Stomach (tissue), 4 donors: ENCODE measurements around the gene NGB.

Experiments used
- POLR2A ChIP-seq, 4 donors: fragments of 450-650 bp; IDR thresholded peaks; one replicate each; pipeline ENCODE4 v1.6.1; 2016; ENCODE audit warnings: antibody characterized with exemption in 4 of 4, control low read depth in 2 of 4, mild to moderate bottlenecking in 1 of 4, moderate library complexity in 1 of 4
- POLR2AphosphoS5 ChIP-seq, 3 donors: sonication (generic); formaldehyde crosslinking; IDR thresholded peaks; one replicate each; pipeline ENCODE4 v1.6.1; 2016; ENCODE audit warnings: antibody characterized with exemption in 3 of 3
- TF ChIP-seq, protein P1 (sequence below), 7 experiments: fragments of 450-650 bp in 4 of 7; fragments of 200-600 bp in 3 of 7; sonication (generic) in 3 of 7; IDR thresholded peaks; one replicate each; pipeline ENCODE4 v1.5.1; 2016 to 2019; ENCODE audit warnings: antibody characterized with exemption in 7 of 7, control low read depth in 2 of 7, mild to moderate bottlenecking in 1 of 7

DNA sequence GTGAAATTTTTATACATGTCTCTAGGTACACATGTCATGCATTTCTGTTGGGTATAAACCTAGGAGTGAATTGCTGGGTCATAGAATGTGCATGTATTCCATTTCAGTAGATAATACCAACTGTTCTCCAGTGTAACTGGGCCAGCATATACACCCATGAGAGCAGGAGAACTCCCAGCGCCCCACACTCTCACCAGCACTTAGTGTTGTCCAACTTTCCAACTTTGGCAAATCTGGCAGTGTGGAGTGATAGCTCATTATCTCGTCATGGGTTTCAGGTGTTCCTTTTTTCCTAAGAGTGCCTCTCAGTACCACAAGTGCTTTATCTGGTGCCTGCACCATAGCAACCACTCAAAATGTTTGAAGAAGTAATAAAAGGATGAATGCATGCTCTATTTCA is 40.1 kb downstream of the NGB start:
- TF ChIP-seq POLR2A (IDR thresholded peaks at IDR 0.05) (no peak), POLR2AphosphoS5 (IDR thresholded peaks at IDR 0.05) (no peak)
- TF ChIP-seq, protein P1, sequence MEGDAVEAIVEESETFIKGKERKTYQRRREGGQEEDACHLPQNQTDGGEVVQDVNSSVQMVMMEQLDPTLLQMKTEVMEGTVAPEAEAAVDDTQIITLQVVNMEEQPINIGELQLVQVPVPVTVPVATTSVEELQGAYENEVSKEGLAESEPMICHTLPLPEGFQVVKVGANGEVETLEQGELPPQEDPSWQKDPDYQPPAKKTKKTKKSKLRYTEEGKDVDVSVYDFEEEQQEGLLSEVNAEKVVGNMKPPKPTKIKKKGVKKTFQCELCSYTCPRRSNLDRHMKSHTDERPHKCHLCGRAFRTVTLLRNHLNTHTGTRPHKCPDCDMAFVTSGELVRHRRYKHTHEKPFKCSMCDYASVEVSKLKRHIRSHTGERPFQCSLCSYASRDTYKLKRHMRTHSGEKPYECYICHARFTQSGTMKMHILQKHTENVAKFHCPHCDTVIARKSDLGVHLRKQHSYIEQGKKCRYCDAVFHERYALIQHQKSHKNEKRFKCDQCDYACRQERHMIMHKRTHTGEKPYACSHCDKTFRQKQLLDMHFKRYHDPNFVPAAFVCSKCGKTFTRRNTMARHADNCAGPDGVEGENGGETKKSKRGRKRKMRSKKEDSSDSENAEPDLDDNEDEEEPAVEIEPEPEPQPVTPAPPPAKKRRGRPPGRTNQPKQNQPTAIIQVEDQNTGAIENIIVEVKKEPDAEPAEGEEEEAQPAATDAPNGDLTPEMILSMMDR (IDR thresholded peaks at IDR 0.05): no peak
